A549 treated with CpdA at 1 μM for 4 hours (cell line): ENCODE measurements around the gene EVX1. TPM values are rescaled to one million over a fixed set of nuclear protein-coding genes. Genes with fewer than 3 reads are reported as not detected.

ENCODE experiments used
- total RNA-seq: library from RNA; stranded (reverse); fragments of 200-300 nt; extraction: Qiagen RNA extraction; gene quantifications from 5 replicates; pipeline ENCODE4 v1.2.3, GENCODE V29; 2022; ENCODE audit warnings: low read depth

Gene EVX1
- 0.03 to 0.09 TPM (median 0.07 TPM) in 3 of 5 replicates, not detected in the others for total RNA-seq

GRCh38 chr7:27242555-27243339, at the start of gene EVX1:
Gene EVX1, plus strand, starts transcription at chr7:27242802. Its CDS starts 229 bp downstream, at chr7:27243031.

GRCh38 chr7:27199849-27200760, 42.5 kb upstream of the EVX1 start, which contains the start of gene HOXA13:
Gene HOXA13, minus strand, starts transcription at chr7:27200091. Its CDS starts 14 bp downstream, at chr7:27200077.

Other genes starting within 250 kb of the EVX1 start
- 2.8 to 4.0 TPM (median 3.4 TPM) in 5 replicates for gene HOXA1, start 146.8 kb upstream of the EVX1 start, total RNA-seq
- gene HOXA2, start 140.1 kb upstream of the EVX1 start, total RNA-seq: 0.82 to 1.4 TPM (median 1.0 TPM) in 5 replicates
- 1.5 to 2.7 TPM (median 2.6 TPM) in 5 replicates for gene HOXA4, start 112.0 kb upstream of the EVX1 start, total RNA-seq
- gene HOXA5, start 99.1 kb upstream of the EVX1 start, total RNA-seq: 3.9 to 6.7 TPM (median 6.2 TPM) in 5 replicates
- 1.4 to 1.9 TPM (median 1.8 TPM) in 5 replicates for gene HOXA6, start 95.0 kb upstream of the EVX1 start, total RNA-seq
- 5.3 to 13.3 TPM (median 10.6 TPM) in 5 replicates for gene HOXA3, start 90.2 kb upstream of the EVX1 start, total RNA-seq
- gene HOXA7, start 86.1 kb upstream of the EVX1 start, total RNA-seq: 4.8 to 6.3 TPM (median 5.5 TPM) in 5 replicates
- gene HOXA9, start 77.3 kb upstream of the EVX1 start, total RNA-seq: 0.45 to 1.3 TPM (median 0.73 TPM) in 5 replicates
- gene HOXA10, start 68.5 kb upstream of the EVX1 start, total RNA-seq: 6.8 to 9.0 TPM (median 7.3 TPM) in 5 replicates
- gene HOXA11, start 57.6 kb upstream of the EVX1 start, total RNA-seq: 0.50 to 0.77 TPM (median 0.68 TPM) in 5 replicates
- gene HOXA13, start 42.7 kb upstream of the EVX1 start, total RNA-seq: 1.3 to 2.2 TPM (median 1.9 TPM) in 5 replicates